CD8-positive, alpha-beta memory T cell (primary cell): ENCODE measurements around the gene ZSCAN2. TPM values are rescaled to one million over a fixed set of nuclear protein-coding genes. Genes with fewer than 3 reads are reported as not detected.

Source experiments
- CTCF ChIA-PET: fragments of 350-600 bp; sonication (Branson Sonifier 250); formaldehyde crosslinking; loops from one replicate; lab custom pipeline; 2021; ENCODE audit warnings: antibody characterized with exemption; lab: Charles Lee
- POLR2A ChIA-PET: fragments of 350-600 bp; sonication (Branson Sonifier 250); formaldehyde crosslinking; loops from one replicate; lab custom pipeline; 2021; ENCODE audit warnings: antibody characterized with exemption; lab: Charles Lee
- DNase-seq, 5 donors: peaks; one replicate each; pipeline versions ENCODE4 v3.0.0 to v3.0.0-alpha.2; 2020 to 2022; ENCODE audit warnings: mixed read lengths in 1 of 5
- H3K27ac ChIP-seq: one replicate; pipeline ENCODE4 v1.7.0; 2013; ENCODE audit warnings: low read depth, mild to moderate bottlenecking, low read length, moderate library complexity
- H3K27me3 ChIP-seq: 2 replicates; pipeline ENCODE4 v1.7.0; 2013; ENCODE audit warnings: low read length, mild to moderate bottlenecking; ENCODE audit not compliant: insufficient read depth, poor library complexity, severe bottlenecking
- H3K36me3 ChIP-seq: 2 replicates; pipeline ENCODE4 v1.7.0; 2013; ENCODE audit warnings: mild to moderate bottlenecking, low read length, moderate library complexity; ENCODE audit not compliant: insufficient read depth
- H3K4me1 ChIP-seq: 2 replicates; pipeline ENCODE4 v1.7.0; 2013; ENCODE audit warnings: mild to moderate bottlenecking, low read length, moderate library complexity; ENCODE audit not compliant: insufficient read depth
- H3K4me3 ChIP-seq: 2 replicates; pipeline ENCODE4 v1.7.0; 2013; ENCODE audit warnings: mild to moderate bottlenecking, low read length
- H3K9me3 ChIP-seq: 2 replicates; pipeline ENCODE4 v1.7.0; 2013; ENCODE audit warnings: mild to moderate bottlenecking, low read length
- H3K27ac Mint-ChIP-seq, 8 donors: one replicate each; pipeline ENCODE4 v1.8.0; 2020 to 2021; ENCODE audit warnings: mixed read lengths in 8 of 8, mild to moderate bottlenecking in 6 of 8, inconsistent platforms in 3 of 8, moderate library complexity in 3 of 8
- H3K27me3 Mint-ChIP-seq, 2 donors: one replicate each; pipeline ENCODE4 v1.8.0; 2020 to 2021; ENCODE audit warnings: mixed read lengths in 2 of 2, mild to moderate bottlenecking in 1 of 2, moderate library complexity in 1 of 2
- H3K36me3 Mint-ChIP-seq, 3 donors: one replicate each; pipeline ENCODE4 v1.8.0; 2020 to 2021; ENCODE audit warnings: mixed read lengths in 3 of 3, inconsistent platforms in 1 of 3, mild to moderate bottlenecking in 1 of 3
- H3K4me1 Mint-ChIP-seq, 3 donors: one replicate each; pipeline ENCODE4 v1.8.0; 2020 to 2021; ENCODE audit warnings: mixed read lengths in 3 of 3, inconsistent platforms in 1 of 3, mild to moderate bottlenecking in 1 of 3
- H3K4me3 Mint-ChIP-seq, 7 donors: one replicate each; pipeline ENCODE4 v1.8.0; 2020 to 2021; ENCODE audit warnings: mixed read lengths in 7 of 7, mild to moderate bottlenecking in 6 of 7, moderate library complexity in 4 of 7, inconsistent platforms in 2 of 7
- H3K9me3 Mint-ChIP-seq, 5 donors: one replicate each; pipeline ENCODE4 v1.8.0; 2020 to 2022; ENCODE audit warnings: mixed read lengths in 5 of 5, mild to moderate bottlenecking in 3 of 5, moderate library complexity in 2 of 5, inconsistent platforms in 1 of 5
- polyA plus RNA-seq: library from polyadenylated mRNA; unstranded; fragments of 300-500 nt; fragmentation: Illumina TruSeq; gene quantifications from one replicate; pipeline ENCODE4 v1.2.3, GENCODE V29; 2021
- total RNA-seq, 2 experiments: library from RNA; stranded (reverse); gene quantifications; one replicate each; pipeline ENCODE4 v1.2.3, GENCODE V29; 2021

Gene ZSCAN2
- total and polyA plus RNA-seq, 3 experiments from 2014 or later, result 6.0 to 14.3 (median 13.5) TPM

DNA sequence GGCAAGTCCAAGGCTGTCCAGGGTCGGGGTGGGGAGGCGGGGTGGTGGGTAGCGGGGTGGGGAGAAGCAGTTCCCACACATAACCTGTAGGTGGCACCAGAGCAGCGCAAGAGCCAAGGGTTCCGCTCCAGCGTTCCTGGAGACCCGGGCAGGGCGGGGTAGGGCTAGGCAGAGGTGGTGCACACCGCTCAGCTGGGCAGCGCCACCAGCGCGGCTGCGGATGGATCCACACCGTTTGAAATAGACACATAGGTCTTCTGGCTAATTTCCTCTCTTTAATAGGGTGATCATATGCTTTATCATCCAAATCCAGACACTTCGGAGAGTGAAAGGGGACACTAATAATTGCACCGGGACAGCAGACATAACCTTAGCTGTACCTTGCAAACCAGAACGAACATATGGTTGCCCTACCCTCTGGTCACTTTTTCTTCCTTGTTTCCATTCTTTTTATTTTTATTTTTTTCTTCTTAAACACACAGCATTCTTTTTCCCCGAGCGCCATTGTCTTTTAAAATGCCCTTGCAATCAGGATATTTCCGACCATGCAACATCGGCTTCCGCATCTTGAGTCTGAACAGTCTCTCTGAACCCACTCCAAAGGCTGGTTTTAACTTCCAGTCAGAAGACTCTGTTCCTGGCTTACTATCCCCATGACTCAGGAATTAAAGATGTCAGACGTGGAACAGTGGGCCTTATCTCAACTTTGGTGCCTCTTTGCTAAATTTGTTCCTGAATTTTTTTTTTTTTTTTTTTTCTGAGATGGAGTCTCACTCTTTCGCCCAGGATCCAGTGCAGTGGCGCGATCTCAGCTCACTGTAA lies 12.5 kb upstream of the ZSCAN2 start:
- Mint-ChIP-seq H3K27me3 (peaks cover 0 to 21% of the 10 kb centered on the region in 2 donors), H3K4me1 (peaks cover 5 to 6% (median 6%) of the 10 kb centered on the region in 3 donors), H3K4me3 (peak overlapping the region in 5 of 7 donors; percentile 33 to 73 (median 70)), H3K27ac (no peak overlapping the region), H3K36me3 (no peaks in the 10 kb centered on the region), H3K9me3 (peaks cover 0 to 1% (median 0%) of the 10 kb centered on the region in 5 donors)
- Histone ChIP-seq H3K36me3 (no peaks in the 10 kb centered on the region), H3K9me3 (no peaks in the 10 kb centered on the region), H3K27ac (no peak overlapping the region), H3K4me1 (peaks cover 7% of the 10 kb centered on the region), H3K4me3 (peak overlapping the region; percentile 37), H3K27me3 (no peaks in the 10 kb centered on the region)
- ChIA-PET POLR2A (interaction anchor here (0.6 kb wide), 3 partner anchors 82 to 228 kb away, joined by 3 to 5 read pairs (median 4); no protein-coding TSS in a partner anchor), CTCF (interaction anchor here (0.7 to 4.5 kb wide), 34 partner anchors 9 to 581 kb away, joined by 3 to 30 read pairs (median 5); partner anchors contain the start of genes NMB, WDR73 and ZSCAN2)
- DNase-seq, result peak; percentile 74 to 87 (median 77)

DNA sequence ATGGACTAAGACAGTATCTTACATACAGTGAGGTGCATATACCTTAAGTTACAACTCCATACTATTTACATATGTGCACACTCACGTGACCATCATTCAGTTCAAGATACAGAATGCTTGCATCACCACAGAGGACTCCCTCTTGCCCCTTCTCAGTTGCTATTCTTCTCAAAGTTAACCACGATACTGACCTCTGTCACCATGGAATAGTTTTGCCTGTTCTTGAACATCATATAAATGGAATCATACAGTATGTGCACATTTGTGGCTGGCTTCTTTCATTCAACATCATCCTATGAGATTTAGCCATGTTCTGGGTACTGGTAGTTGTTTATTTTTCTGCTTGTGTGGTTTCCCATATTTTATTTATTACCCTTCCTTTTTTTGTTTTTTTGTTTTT lies 10.4 kb upstream of the ZSCAN2 start:
- no peak overlapping the region for H3K4me3 Mint-ChIP-seq
- ChIA-PET CTCF (interaction anchor here (1.0 to 1.1 kb wide), 2 partner anchors 66 to 338 kb away, joined by 3 read pairs; no protein-coding TSS in a partner anchor), POLR2A (no interaction called here)
- Histone ChIP-seq H3K4me3 (no peak overlapping the region), H3K27ac (no peak overlapping the region), H3K9me3 (no peaks in the 10 kb centered on the region), H3K36me3 (no peaks in the 10 kb centered on the region), H3K27me3 (no peaks in the 10 kb centered on the region), H3K4me1 (peaks cover 7% of the 10 kb centered on the region)
- peaks cover under 1 to 18% of the 10 kb centered on the region in 2 donors for H3K27me3 Mint-ChIP-seq
- no peaks in the 10 kb centered on the region for H3K9me3 Mint-ChIP-seq
- no peak overlapping the region for H3K27ac Mint-ChIP-seq
- no peak for DNase-seq
- H3K4me1 Mint-ChIP-seq, result peaks cover 5 to 12% (median 8%) of the 10 kb centered on the region in 3 donors
- H3K36me3 Mint-ChIP-seq, result no peaks in the 10 kb centered on the region

DNA sequence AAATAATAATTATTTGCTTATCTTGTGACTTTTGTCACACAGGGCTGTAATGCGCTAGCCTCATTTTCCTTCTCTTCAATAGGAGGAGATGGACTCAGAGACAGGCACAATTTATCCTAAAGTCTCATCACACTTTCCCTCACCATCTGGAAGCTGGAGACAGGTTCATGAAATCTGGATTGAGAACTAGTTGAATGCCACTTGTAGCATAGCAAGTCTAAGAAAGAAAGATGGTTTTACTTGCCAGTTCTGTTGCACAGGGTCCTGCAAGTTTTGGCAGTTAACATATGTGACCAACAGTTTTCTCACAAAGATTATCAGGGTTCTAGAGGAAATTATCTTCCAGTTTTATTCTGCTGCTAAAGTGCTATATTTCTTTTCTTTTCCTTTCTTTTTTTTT lies 9.0 kb upstream of the ZSCAN2 start:
- Histone ChIP-seq H3K27me3 (no peaks in the 10 kb centered on the region), H3K4me3 (no peak overlapping the region), H3K27ac (no peak overlapping the region), H3K36me3 (no peaks in the 10 kb centered on the region), H3K4me1 (peaks cover 7% of the 10 kb centered on the region), H3K9me3 (no peaks in the 10 kb centered on the region)
- Mint-ChIP-seq H3K9me3 (no peaks in the 10 kb centered on the region), H3K4me3 (no peak overlapping the region), H3K27ac (no peak overlapping the region), H3K4me1 (peaks cover 5 to 12% (median 8%) of the 10 kb centered on the region in 3 donors), H3K36me3 (no peaks in the 10 kb centered on the region), H3K27me3 (peaks cover 3 to 7% of the 10 kb centered on the region in 2 donors)
- ChIA-PET POLR2A (no interaction called here), CTCF (interaction anchor here (1.3 kb wide), 1 partner anchor 67 kb away, joined by 5 read pairs; no protein-coding TSS in a partner anchor)
- DNase-seq, result no peak

DNA sequence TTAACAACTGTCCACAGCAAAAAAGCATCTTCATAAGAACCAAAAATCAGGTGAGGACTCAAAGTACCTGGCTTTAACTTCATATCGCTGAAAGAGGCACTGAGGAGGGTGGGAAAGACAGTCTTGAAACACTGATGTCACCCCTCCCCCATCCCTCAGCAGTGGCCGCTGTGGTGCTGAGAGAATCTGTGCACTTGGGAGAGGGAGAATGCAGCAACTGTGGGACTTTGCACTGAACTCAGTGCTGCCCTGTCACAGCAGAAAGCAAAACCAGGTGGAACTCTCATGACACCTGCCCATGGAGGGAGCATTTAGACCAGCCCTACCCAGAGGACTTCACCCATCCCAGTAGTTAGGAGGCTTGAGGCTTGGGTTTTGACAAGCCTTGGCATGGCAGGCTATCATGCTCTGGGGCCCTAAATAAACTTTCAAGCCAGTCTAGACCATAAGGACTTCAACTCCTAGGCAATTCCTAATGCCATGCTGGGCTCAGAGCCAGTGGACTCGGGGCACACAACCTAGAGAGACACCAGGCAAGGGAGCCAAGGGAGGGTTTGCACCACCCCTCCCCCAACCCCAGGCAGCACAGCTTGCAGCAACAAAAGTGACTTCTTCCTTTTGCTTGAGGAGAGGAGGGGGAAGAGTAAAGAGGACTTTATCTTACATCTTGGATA lies 6.1 kb upstream of the ZSCAN2 start:
- Histone ChIP-seq H3K4me1 (peaks cover 21% of the 10 kb centered on the region), H3K27ac (no peak overlapping the region), H3K9me3 (no peaks in the 10 kb centered on the region), H3K27me3 (no peaks in the 10 kb centered on the region), H3K4me3 (no peak overlapping the region), H3K36me3 (no peaks in the 10 kb centered on the region)
- no peak for DNase-seq
- POLR2A ChIA-PET, result no interaction called here
- no peaks in the 10 kb centered on the region for H3K36me3 Mint-ChIP-seq
- H3K27me3 Mint-ChIP-seq, result peaks cover 0 to 3% of the 10 kb centered on the region in 2 donors
- H3K4me1 Mint-ChIP-seq, result peaks cover 22 to 31% (median 28%) of the 10 kb centered on the region in 3 donors
- H3K9me3 Mint-ChIP-seq, result no peaks in the 10 kb centered on the region
- H3K27ac Mint-ChIP-seq, result peak overlapping the region in 1 of 8 donors; percentile 41
- CTCF ChIA-PET, result interaction anchor here (0.5 to 1.3 kb wide), 3 partner anchors 23 to 337 kb away, joined by 3 read pairs; partner anchors contain the start of gene WDR73
- no peak overlapping the region for H3K4me3 Mint-ChIP-seq

- CTCF ChIA-PET, result no interaction called here
Observed at GRCh38 chr15:84595660-84596059, 5.1 kb upstream of the ZSCAN2 start.

DNA sequence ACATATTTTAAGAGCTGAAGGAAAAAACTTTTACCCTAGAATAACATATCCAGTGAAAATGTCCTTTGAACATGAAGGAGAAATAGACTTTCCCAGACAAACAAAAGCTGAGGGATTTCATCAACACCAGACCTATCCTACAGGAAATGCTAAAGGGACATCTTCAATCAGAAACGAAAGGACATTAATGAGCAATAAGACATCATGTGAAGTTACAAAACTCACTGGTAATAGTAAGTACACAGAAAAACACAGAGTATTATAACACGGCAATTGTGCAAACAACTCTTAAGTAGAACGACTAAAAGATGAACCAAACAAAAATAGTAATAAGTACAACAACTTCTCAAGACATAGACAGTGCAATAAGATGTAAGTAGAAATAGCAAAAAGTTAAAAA lies 3.5 kb upstream of the ZSCAN2 start:
- Mint-ChIP-seq H3K9me3 (no peaks in the 10 kb centered on the region), H3K36me3 (peaks cover 0 to 7% (median 0%) of the 10 kb centered on the region in 3 donors), H3K27me3 (peaks cover 0 to 3% of the 10 kb centered on the region in 2 donors), H3K27ac (peak overlapping the region in 5 of 8 donors; percentile 15 to 91 (median 48)), H3K4me3 (peak overlapping the region in 2 of 7 donors; percentile 29 to 70), H3K4me1 (peaks cover 31 to 54% (median 47%) of the 10 kb centered on the region in 3 donors)
- CTCF ChIA-PET, result interaction anchor here (1.0 to 1.2 kb wide), 2 partner anchors 9 to 57 kb away, joined by 3 read pairs; partner anchors contain the start of gene WDR73
- Histone ChIP-seq H3K4me1 (peaks cover 23% of the 10 kb centered on the region), H3K27ac (no peak overlapping the region), H3K4me3 (no peak overlapping the region), H3K36me3 (no peaks in the 10 kb centered on the region), H3K27me3 (no peaks in the 10 kb centered on the region), H3K9me3 (no peaks in the 10 kb centered on the region)
- POLR2A ChIA-PET, result no interaction called here
- DNase-seq, result no peak

More at GRCh38 chr15:84595660-84596059, 5.1 kb upstream of the ZSCAN2 start:
- Histone ChIP-seq H3K4me3 (no peak overlapping the region), H3K4me1 (peaks cover 23% of the 10 kb centered on the region), H3K27me3 (no peaks in the 10 kb centered on the region), H3K27ac (no peak overlapping the region), H3K9me3 (no peaks in the 10 kb centered on the region), H3K36me3 (no peaks in the 10 kb centered on the region)
- H3K4me3 Mint-ChIP-seq, result peak overlapping the region in 1 of 7 donors; percentile 18
- peaks cover 0 to 3% of the 10 kb centered on the region in 2 donors for H3K27me3 Mint-ChIP-seq
- POLR2A ChIA-PET, result no interaction called here
- H3K27ac Mint-ChIP-seq, result no peak overlapping the region
- peaks cover 27 to 40% (median 37%) of the 10 kb centered on the region in 3 donors for H3K4me1 Mint-ChIP-seq
- DNase-seq, result no peak
- H3K9me3 Mint-ChIP-seq, result no peaks in the 10 kb centered on the region
- peaks cover 0 to 5% (median 0%) of the 10 kb centered on the region in 3 donors for H3K36me3 Mint-ChIP-seq

DNA sequence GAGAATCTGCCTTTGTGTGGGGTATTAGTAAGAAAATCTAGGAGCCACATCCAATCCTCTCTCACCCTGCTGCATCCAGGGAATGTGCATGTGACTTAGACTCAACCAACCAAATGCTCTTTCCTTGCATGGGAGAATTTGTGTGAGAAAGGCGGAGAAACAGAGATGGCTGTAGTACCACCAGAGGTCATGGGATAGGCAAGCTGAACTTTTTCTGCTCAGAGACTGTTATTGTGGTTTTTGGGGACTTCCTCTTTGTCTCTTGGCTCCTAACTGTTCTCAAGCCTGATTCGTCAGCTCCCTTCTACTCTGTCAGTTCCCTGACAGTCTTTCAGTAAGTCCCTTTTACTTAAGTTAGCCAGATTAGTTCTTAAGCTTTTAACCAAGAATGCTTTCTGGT lies 2.6 kb upstream of the ZSCAN2 start:
- Mint-ChIP-seq H3K4me1 (peaks cover 36 to 60% (median 56%) of the 10 kb centered on the region in 3 donors), H3K4me3 (peak overlapping the region; percentile 20 to 79 (median 56)), H3K9me3 (no peaks in the 10 kb centered on the region), H3K36me3 (peaks cover 0 to 7% (median 0%) of the 10 kb centered on the region in 3 donors), H3K27ac (peak overlapping the region; percentile 62 to 91 (median 80)), H3K27me3 (peaks cover 0 to 3% of the 10 kb centered on the region in 2 donors)
- no peaks in the 10 kb centered on the region for H3K27me3 ChIP-seq
- no peaks in the 10 kb centered on the region for H3K9me3 ChIP-seq
- H3K4me1 ChIP-seq, result peaks cover 23% of the 10 kb centered on the region
- ChIA-PET POLR2A (interaction anchor here (0.6 to 3.3 kb wide), 8 partner anchors 29 to 167 kb away, joined by 3 to 23 read pairs (median 6); partner anchors contain the start of genes NMB and WDR73), CTCF (interaction anchor here (0.7 to 2.1 kb wide), 12 partner anchors 10 to 331 kb away, joined by 3 to 12 read pairs (median 6); partner anchors contain the start of genes NMB, SEC11A and WDR73)
- no peaks in the 10 kb centered on the region for H3K36me3 ChIP-seq
- H3K27ac ChIP-seq, result peak overlapping the region; percentile 27
- DNase-seq, result peak in 2 of 5 donors; percentile 59 to 74
- peak overlapping the region; percentile 21 for H3K4me3 ChIP-seq
